ENCODE measurements around the gene BICDL2. TPM values are rescaled to one million over a fixed set of nuclear protein-coding genes. Genes with fewer than 3 reads are reported as not detected.
A peak's percentile ranks its signal among the peaks of the same experiment; 100 is the strongest.

BICDL2 gene
- polyA plus RNA-seq, 1 of the 3 experiments (the other 2 are of a cell fraction): not detected

GRCh38 chr16:3057181-3058138, 20.7 kb upstream of the BICDL2 start:
- H3K9me2 ChIP-seq: no peaks in the 10 kb centered on the region
- TF ChIP-seq FOSL2 (IDR thresholded peaks at IDR 0.05; ENCODE audit: borderline replicate concordance, low read depth): no peak
- TF ChIP-seq NFIC (IDR thresholded peaks at IDR 0.05; ENCODE audit: borderline replicate concordance): no peak
- no peak for TF ChIP-seq MXI1 (IDR thresholded peaks at IDR 0.05; ENCODE audit: low read depth, low read length)
- no peak for TF ChIP-seq MEF2A (IDR thresholded peaks at IDR 0.05; ENCODE audit: borderline replicate concordance, low read depth)
- no peak for TF ChIP-seq YY1 (IDR thresholded peaks at IDR 0.05; ENCODE audit: low read depth)
- TF ChIP-seq MAX (IDR thresholded peaks at IDR 0.05; ENCODE audit: low read depth): no peak
- no peak for TF ChIP-seq RAD21 (IDR thresholded peaks at IDR 0.05; ENCODE audit: low read length)
- TF ChIP-seq GABPA (IDR thresholded peaks at IDR 0.05; ENCODE audit: low read depth): no peak
- TF ChIP-seq TCF12 (IDR thresholded peaks at IDR 0.05): no peak
- no peak for TF ChIP-seq GATA2 (CRISPR knock-in tag; IDR thresholded peaks at IDR 0.05)
- TF ChIP-seq JUND (IDR thresholded peaks at IDR 0.05): no peak
- no peak for TF ChIP-seq IRF3 (IDR thresholded peaks at IDR 0.05; ENCODE audit: low read depth, low read length)
- no peak for TF ChIP-seq USF2 (IDR thresholded peaks at IDR 0.05; ENCODE audit: borderline replicate concordance, low read depth, low read length)
- no peak for TF ChIP-seq EP300 (IDR thresholded peaks at IDR 0.05; ENCODE audit: borderline replicate concordance in 1 of 2, low read depth in 1 of 2, low read length in 1 of 2)
- TF ChIP-seq TAF1 (IDR thresholded peaks at IDR 0.05; ENCODE audit: borderline replicate concordance, low read depth, low read length): no peak
- no peak for TF ChIP-seq USF1 (IDR thresholded peaks at IDR 0.05; ENCODE audit: borderline replicate concordance, low read depth)
- no peaks in the 10 kb centered on the region for H3K36me3 ChIP-seq (replicated peaks in 1 of 2; ENCODE audit: control insufficient read depth in 1 of 2, insufficient read depth in 2 of 2, low read length in 1 of 2)
- no peaks in the 10 kb centered on the region for H4K20me1 ChIP-seq (ENCODE audit: insufficient read depth)
- DNase-seq: no peak
- H3K4me3 ChIP-seq (ENCODE audit: low read depth in 2 of 2, low read length in 1 of 2): peak overlapping the region in 1 of 2 experiments; percentile 87; a peak in 2 of 4 replicates
- H3K27ac ChIP-seq (ENCODE audit: low read depth in 2 of 2, low read length in 1 of 2): no peak overlapping the region
- no peaks in the 10 kb centered on the region for H3K27me3 ChIP-seq (ENCODE audit: insufficient read depth)
- no peaks in the 10 kb centered on the region for H3F3A ChIP-seq (replicated peaks; ENCODE audit: insufficient read depth)
- WGBS (ENCODE audit: low lambda C conversion rate): 96% methylated on average over 21 of the region's 22 CpGs
- H3K4me1 ChIP-seq (ENCODE audit: control insufficient read depth in 1 of 2, insufficient read depth in 2 of 2, low read depth in 1 of 2, low read length in 1 of 2): peaks cover 0 to 12% of the 10 kb centered on the region in 2 experiments; a peak in 1 of 4 replicates
- H3K79me2 ChIP-seq (ENCODE audit: insufficient read depth): no peaks in the 10 kb centered on the region
- ChIA-PET CTCF (interaction anchor here (0.9 to 4.1 kb wide), 17 partner anchors 10 to 91 kb away, joined by 3 to 63 read pairs (median 11); partner anchors contain the start of genes MMP25 and ZSCAN10), POLR2A (no interaction called here)
- no peaks in the 10 kb centered on the region for H3K9me3 ChIP-seq
- peak overlapping the region; percentile 99 for H3K4me2 ChIP-seq
- no peak overlapping the region for H2AFZ ChIP-seq (ENCODE audit: low read depth)
- no peak overlapping the region for H3K9ac ChIP-seq

All from SK-N-SH (cell line).